Endothelial cell of umbilical vein (primary cell): ENCODE data around the gene ANXA2R. TPM values are rescaled to one million over a fixed set of nuclear protein-coding genes. Genes with fewer than 3 reads are reported as not detected.

Experiments
- BruUV-seq: library from RNA; stranded (reverse); fragments of 400-500 nt; replicated peaks from 2 replicates; lab custom pipeline; 2021; lab: Mats Ljungman, UMichigan
- CTCF ChIA-PET: fragments of 300-600, 350-600 bp; sonication (Branson Sonifier 250); formaldehyde crosslinking; loops from one replicate; lab custom pipeline; 2021; ENCODE audit warnings: antibody characterized with exemption, inconsistent platforms; lab: Charles Lee
- POLR2A ChIA-PET: fragments of 300-600, 350-600 bp; sonication (Branson Sonifier 250); formaldehyde crosslinking; loops from one replicate; lab custom pipeline; 2021; ENCODE audit warnings: antibody characterized with exemption, inconsistent platforms; lab: Charles Lee
- DNase-seq: peaks from one replicate; pipeline ENCODE4 v3.0.0-alpha.2; 2011; ENCODE audit warnings: low read depth, low spot score
- FAIRE-seq: peaks from 2 replicates; lab custom pipeline; 2011; peaks lifted over from hg19 to GRCh38; lab: Jason Lieb, UNC
- H2AFZ ChIP-seq: 2 replicates; pipeline ENCODE4 v1.6.0; 2012; ENCODE audit warnings: low read depth, low read length, control low read depth, inconsistent platforms
- H3K27ac ChIP-seq: 2 replicates; pipeline ENCODE4 v1.5.1; 2011; ENCODE audit warnings: low read depth, mild to moderate bottlenecking, control low read depth, low read length, moderate library complexity; ENCODE audit not compliant: insufficient read depth
- H3K27me3 ChIP-seq, 2 experiments: 2 replicates each; pipeline versions ENCODE4 v1.6.0 to v1.6.1; 2011; ENCODE audit warnings: low read length in 2 of 2, mixed read lengths in 1 of 2; ENCODE audit not compliant: control insufficient read depth in 2 of 2, insufficient read depth in 2 of 2
- H3K36me3 ChIP-seq, 2 experiments: 2 replicates in 1 of 2; 3 replicates in 1 of 2; pipeline ENCODE4 v1.5.1; 2011; ENCODE audit warnings: low read length in 2 of 2, mild to moderate bottlenecking in 1 of 2, moderate library complexity in 1 of 2; ENCODE audit not compliant: control insufficient read depth in 2 of 2, insufficient read depth in 2 of 2; ENCODE audit errors: extremely low read depth in 1 of 2
- H3K4me1 ChIP-seq: 3 replicates; pipeline ENCODE4 v1.5.1; 2011; ENCODE audit warnings: mild to moderate bottlenecking, low read length; ENCODE audit not compliant: control insufficient read depth, insufficient read depth; ENCODE audit errors: extremely low read depth
- H3K4me2 ChIP-seq: 2 replicates; pipeline ENCODE4 v1.6.1; 2011; ENCODE audit warnings: low read length, control low read depth, mixed read lengths; ENCODE audit not compliant: insufficient read depth
- H3K4me3 ChIP-seq, 3 experiments: fragments of 200-600 bp in 1 of 3; sonication (generic), shearing (Covaris generic) in 1 of 3; replicated peaks in 1 of 3; 2 replicates each; pipeline ENCODE4 v1.5.1; 2011 to 2016; ENCODE audit warnings: control low read depth in 3 of 3, low read length in 3 of 3, mild to moderate bottlenecking in 2 of 3, inconsistent platforms in 1 of 3, low read depth in 1 of 3, moderate library complexity in 1 of 3; ENCODE audit not compliant: insufficient read depth in 1 of 3
- H3K79me2 ChIP-seq: 2 replicates; pipeline ENCODE4 v1.6.0; 2012; ENCODE audit warnings: low read length, inconsistent platforms; ENCODE audit not compliant: control insufficient read depth, insufficient read depth
- H3K9ac ChIP-seq: replicated peaks from 2 replicates; pipeline ENCODE3; 2011; ENCODE audit warnings: low read length, control low read depth; ENCODE audit not compliant: insufficient read depth; ENCODE audit errors: extremely low read depth
- H3K9me1 ChIP-seq: replicated peaks from 3 replicates; pipeline ENCODE4 v1.6.0; 2011; ENCODE audit warnings: mild to moderate bottlenecking, low read length; ENCODE audit not compliant: control insufficient read depth, insufficient read depth; ENCODE audit errors: extremely low read depth
- H3K9me3 ChIP-seq: replicated peaks from 2 replicates; pipeline ENCODE4 v1.5.1; 2012; ENCODE audit warnings: low read length, inconsistent platforms; ENCODE audit not compliant: control insufficient read depth, insufficient read depth
- H4K20me1 ChIP-seq: replicated peaks from 2 replicates; pipeline ENCODE3; 2011; ENCODE audit warnings: mild to moderate bottlenecking, low read length; ENCODE audit not compliant: control insufficient read depth, insufficient read depth; ENCODE audit errors: extremely low read depth
- EZH2 ChIP-seq: IDR thresholded peaks from 2 replicates; pipeline ENCODE4 v1.6.1; 2012; ENCODE audit warnings: borderline replicate concordance, low read depth, mild to moderate bottlenecking, moderate library complexity, low read length, inconsistent platforms; ENCODE audit not compliant: severe bottlenecking
- FOS ChIP-seq: IDR thresholded peaks from 2 replicates; pipeline ENCODE4 v1.6.1; 2011; ENCODE audit warnings: mild to moderate bottlenecking, low read length, moderate library complexity, borderline replicate concordance; ENCODE audit not compliant: insufficient read depth
- GATA2 ChIP-seq: IDR thresholded peaks from 2 replicates; pipeline ENCODE4 v1.7.0; 2011; ENCODE audit warnings: low read depth, mild to moderate bottlenecking, moderate library complexity, mixed read lengths, low read length; ENCODE audit not compliant: insufficient read length, insufficient read depth
- POLR2AphosphoS5 ChIP-seq: IDR thresholded peaks from 2 replicates; pipeline ENCODE4 v1.6.1; 2012; ENCODE audit warnings: low read depth, mild to moderate bottlenecking, control low read depth, low read length, moderate library complexity; ENCODE audit not compliant: insufficient read depth
- dilution Hi-C: fragments of 300-500 bp; cut with MboI; formaldehyde crosslinking; loops from one replicate; pipeline ENCODE4 v1.15.0; 2019; ENCODE audit warnings: low sequenced_read_pairs; ENCODE audit not compliant: extremely low pct_ligation_motif_present
- intact Hi-C: fragments of 100-400 bp; cut with micrococcal nuclease; formaldehyde crosslinking; loops from one replicate; pipeline ENCODE4 v1.10.0; 2022
- polyA plus RNA-seq, 4 experiments: library from polyadenylated mRNA; depleted of rRNA in 3 of 4; stranded (reverse) in 3 of 4; unstranded in 1 of 4; fragments of >200 nt; gene quantifications; 2 replicates each; pipeline versions ENCODE4 v1.2.1 to v1.2.3, GENCODE V29; 2011 to 2012; ENCODE audit warnings: missing spikeins in 1 of 4
- total RNA-seq: library from RNA; stranded (reverse); gene quantifications from 2 replicates; pipeline ENCODE4 v1.2.3, GENCODE V29; 2021
- TF ChIP-seq, protein P1 (sequence below): IDR thresholded peaks from 2 replicates; pipeline ENCODE4 v1.6.1; 2011; ENCODE audit not compliant: insufficient read depth, insufficient read length
- TF ChIP-seq, protein P2 (sequence below), 2 donors: IDR thresholded peaks; 1 replicate in 1 of 2; 2 replicates in 1 of 2; pipeline ENCODE4 v1.5.1; 2011; ENCODE audit warnings: low read length in 2 of 2, mild to moderate bottlenecking in 2 of 2, moderate library complexity in 2 of 2, control low read depth in 1 of 2, inconsistent platforms in 1 of 2, low read depth in 1 of 2; ENCODE audit not compliant: insufficient read depth in 1 of 2; ENCODE audit errors: extremely low read depth in 1 of 2

The ANXA2R gene
- total and polyA plus RNA-seq, 2 donors (not counting 3 experiments of a cell fraction or from before 2014, with no cell fraction given): 6.6 to 10.4 TPM

DNA sequence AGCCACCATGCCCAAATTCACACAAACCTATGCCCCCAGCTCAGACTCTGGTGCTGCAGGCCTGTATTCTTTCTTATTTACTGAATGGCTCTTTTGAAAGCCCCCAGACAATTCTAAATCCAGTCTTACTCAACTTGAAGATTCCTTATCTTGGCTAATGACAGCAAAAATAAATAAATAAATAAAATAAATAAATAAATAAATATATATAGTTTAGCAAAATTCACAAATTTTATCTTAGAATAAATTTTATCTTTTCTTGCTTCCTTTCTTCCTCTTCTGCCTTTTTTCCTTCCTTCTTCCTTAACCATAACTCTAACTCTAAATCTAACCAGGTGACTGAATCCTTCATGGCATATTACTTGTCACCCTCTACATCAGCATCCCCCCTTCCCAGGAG is 25.6 kb downstream of the ANXA2R start:
- intact Hi-C loops (no loop called here), dilution Hi-C loops (no loop called here)
- H3K4me3 ChIP-seq: no peak overlapping the region
- peaks cover 28% of the 10 kb centered on the region for H3K4me1 ChIP-seq
- POLR2A ChIA-PET: no interaction called here
- H4K20me1 ChIP-seq: no peaks in the 10 kb centered on the region
- H3K79me2 ChIP-seq: peaks cover 17% of the 10 kb centered on the region
- H3K4me2 ChIP-seq: no peak overlapping the region
- no peak for TF ChIP-seq EZH2
- FAIRE-seq (no peak), DNase-seq (no peak)
- no peaks in the 10 kb centered on the region for H3K27me3 ChIP-seq
- no peak overlapping the region for H2AFZ ChIP-seq
- no peaks in the 10 kb centered on the region for H3K36me3 ChIP-seq
- CTCF ChIA-PET: interaction anchor here (1.1 kb wide), 1 partner anchor 24 kb away, joined by 5 read pairs; no protein-coding TSS in a partner anchor
- H3K9ac ChIP-seq: no peak overlapping the region
- no peak overlapping the region for H3K27ac ChIP-seq
- no peaks in the 10 kb centered on the region for H3K9me1 ChIP-seq
- no peaks in the 10 kb centered on the region for H3K9me3 ChIP-seq
- BruUV-seq: no TSS peak

DNA sequence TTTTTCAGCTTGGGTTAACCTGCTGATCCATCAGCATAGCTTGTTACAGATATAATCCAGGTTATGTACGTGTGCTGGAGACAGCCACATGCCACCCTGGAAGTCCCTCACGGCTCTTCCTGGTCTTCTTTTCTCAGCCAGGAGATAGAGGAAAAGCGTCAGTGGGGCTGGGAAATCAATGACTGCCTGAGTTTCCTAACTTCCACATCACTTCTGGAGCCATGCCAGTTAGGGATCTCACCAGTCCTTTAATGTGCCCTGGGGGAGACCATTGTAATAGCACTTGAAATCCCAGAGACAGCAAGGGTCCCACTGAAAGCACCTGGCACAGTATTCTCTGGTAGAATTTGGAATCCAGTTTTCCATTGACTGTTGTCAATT is 29.2 kb downstream of the ANXA2R start:
- BruUV-seq: no TSS peak
- no peak overlapping the region for H3K4me3 ChIP-seq
- H3K27me3 ChIP-seq: no peaks in the 10 kb centered on the region
- no peak overlapping the region for H3K4me2 ChIP-seq
- H3K9me3 ChIP-seq: no peaks in the 10 kb centered on the region
- FAIRE-seq (no peak), DNase-seq (no peak)
- peak overlapping the region; percentile 79 for H2AFZ ChIP-seq
- no peaks in the 10 kb centered on the region for H4K20me1 ChIP-seq
- TF ChIP-seq, protein P1, sequence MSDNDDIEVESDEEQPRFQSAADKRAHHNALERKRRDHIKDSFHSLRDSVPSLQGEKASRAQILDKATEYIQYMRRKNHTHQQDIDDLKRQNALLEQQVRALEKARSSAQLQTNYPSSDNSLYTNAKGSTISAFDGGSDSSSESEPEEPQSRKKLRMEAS: no peak
- TF ChIP-seq, protein P2, sequence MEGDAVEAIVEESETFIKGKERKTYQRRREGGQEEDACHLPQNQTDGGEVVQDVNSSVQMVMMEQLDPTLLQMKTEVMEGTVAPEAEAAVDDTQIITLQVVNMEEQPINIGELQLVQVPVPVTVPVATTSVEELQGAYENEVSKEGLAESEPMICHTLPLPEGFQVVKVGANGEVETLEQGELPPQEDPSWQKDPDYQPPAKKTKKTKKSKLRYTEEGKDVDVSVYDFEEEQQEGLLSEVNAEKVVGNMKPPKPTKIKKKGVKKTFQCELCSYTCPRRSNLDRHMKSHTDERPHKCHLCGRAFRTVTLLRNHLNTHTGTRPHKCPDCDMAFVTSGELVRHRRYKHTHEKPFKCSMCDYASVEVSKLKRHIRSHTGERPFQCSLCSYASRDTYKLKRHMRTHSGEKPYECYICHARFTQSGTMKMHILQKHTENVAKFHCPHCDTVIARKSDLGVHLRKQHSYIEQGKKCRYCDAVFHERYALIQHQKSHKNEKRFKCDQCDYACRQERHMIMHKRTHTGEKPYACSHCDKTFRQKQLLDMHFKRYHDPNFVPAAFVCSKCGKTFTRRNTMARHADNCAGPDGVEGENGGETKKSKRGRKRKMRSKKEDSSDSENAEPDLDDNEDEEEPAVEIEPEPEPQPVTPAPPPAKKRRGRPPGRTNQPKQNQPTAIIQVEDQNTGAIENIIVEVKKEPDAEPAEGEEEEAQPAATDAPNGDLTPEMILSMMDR (IDR thresholded peaks at IDR 0.05; ENCODE audit: extremely low read depth in 1 of 2, insufficient read depth in 1 of 2, low read depth in 1 of 2, low read length in 2 of 2): no peak
- TF ChIP-seq FOS: no peak
- no peak for TF ChIP-seq GATA2
- no peak for TF ChIP-seq POLR2AphosphoS5
- no peak for TF ChIP-seq EZH2
- CTCF ChIA-PET: interaction anchor here (1.0 kb wide), 1 partner anchor 54 kb away, joined by 4 read pairs; no protein-coding TSS in a partner anchor
- no peak overlapping the region for H3K27ac ChIP-seq
- intact Hi-C loops: no loop called here
- peaks cover under 1% of the 10 kb centered on the region for H3K79me2 ChIP-seq
- dilution Hi-C loops: no loop called here
- peaks cover 26% of the 10 kb centered on the region for H3K4me1 ChIP-seq
- H3K9ac ChIP-seq: no peak overlapping the region
- H3K36me3 ChIP-seq: no peaks in the 10 kb centered on the region
- POLR2A ChIA-PET: no interaction called here
- no peaks in the 10 kb centered on the region for H3K9me1 ChIP-seq
